Measurements from ENCODE around the gene CFAP58.

DNA sequence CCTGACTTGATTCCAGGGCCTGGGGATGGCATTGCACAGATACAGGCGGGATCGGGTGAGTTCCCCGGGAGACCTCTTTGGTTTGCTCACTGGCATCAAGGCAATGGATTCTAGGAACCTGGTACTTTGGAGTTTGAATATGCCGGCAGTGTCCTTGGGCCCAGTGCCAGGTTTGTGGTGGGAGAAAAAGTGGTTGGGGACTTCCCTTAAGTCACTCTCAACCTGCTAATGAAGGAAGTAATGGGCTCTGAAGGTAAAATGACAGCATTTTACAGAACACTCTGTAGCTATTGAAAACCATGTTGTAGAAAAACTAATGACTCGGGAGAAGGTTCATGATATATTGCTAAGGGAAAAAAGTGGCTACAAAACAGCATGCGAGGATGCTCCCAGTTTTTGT is 129.9 kb downstream of the CFAP58 start:
- TF ChIP-seq, protein P1, sequence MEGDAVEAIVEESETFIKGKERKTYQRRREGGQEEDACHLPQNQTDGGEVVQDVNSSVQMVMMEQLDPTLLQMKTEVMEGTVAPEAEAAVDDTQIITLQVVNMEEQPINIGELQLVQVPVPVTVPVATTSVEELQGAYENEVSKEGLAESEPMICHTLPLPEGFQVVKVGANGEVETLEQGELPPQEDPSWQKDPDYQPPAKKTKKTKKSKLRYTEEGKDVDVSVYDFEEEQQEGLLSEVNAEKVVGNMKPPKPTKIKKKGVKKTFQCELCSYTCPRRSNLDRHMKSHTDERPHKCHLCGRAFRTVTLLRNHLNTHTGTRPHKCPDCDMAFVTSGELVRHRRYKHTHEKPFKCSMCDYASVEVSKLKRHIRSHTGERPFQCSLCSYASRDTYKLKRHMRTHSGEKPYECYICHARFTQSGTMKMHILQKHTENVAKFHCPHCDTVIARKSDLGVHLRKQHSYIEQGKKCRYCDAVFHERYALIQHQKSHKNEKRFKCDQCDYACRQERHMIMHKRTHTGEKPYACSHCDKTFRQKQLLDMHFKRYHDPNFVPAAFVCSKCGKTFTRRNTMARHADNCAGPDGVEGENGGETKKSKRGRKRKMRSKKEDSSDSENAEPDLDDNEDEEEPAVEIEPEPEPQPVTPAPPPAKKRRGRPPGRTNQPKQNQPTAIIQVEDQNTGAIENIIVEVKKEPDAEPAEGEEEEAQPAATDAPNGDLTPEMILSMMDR (IDR thresholded peaks at IDR 0.05), result no peak
- TF ChIP-seq POLR2A (IDR thresholded peaks at IDR 0.05), result no peak

Data from uterus (tissue), 2 donors.